Ovary (tissue), 9 donors: ENCODE measurements around the gene NEK11. TPM values are rescaled to one million over a fixed set of nuclear protein-coding genes. Genes with fewer than 3 reads are reported as not detected.

Experiments used
- DNase-seq, 5 donors: peaks; one replicate each; pipeline ENCODE4 v3.0.0-alpha.2; 2019 to 2020
- H3K27ac ChIP-seq, 2 donors: fragments of 200-600 bp; one replicate each; pipeline versions ENCODE4 v1.5.1 to v1.8.0; 2019 to 2022
- H3K27me3 ChIP-seq: fragments of 200-600 bp; one replicate; pipeline ENCODE4 v1.8.0; 2022
- H3K36me3 ChIP-seq: fragments of 200-600 bp; sonication (generic); one replicate; pipeline ENCODE4 v1.5.1; 2019
- H3K4me1 ChIP-seq: one replicate; pipeline ENCODE4 v1.8.1; 2013; ENCODE audit warnings: mild to moderate bottlenecking, moderate library complexity; ENCODE audit not compliant: insufficient read depth
- H3K4me3 ChIP-seq: fragments of 200-600 bp; sonication (generic); one replicate; pipeline ENCODE4 v1.5.1; 2017
- H3K9me3 ChIP-seq, 2 donors: fragments of 200-600 bp in 1 of 2; sonication (generic) in 1 of 2; one replicate each; pipeline versions ENCODE4 v1.5.1 to v1.8.1; 2013 to 2019; ENCODE audit warnings: mild to moderate bottlenecking in 1 of 2, moderate library complexity in 1 of 2
- EP300 ChIP-seq: sonication (generic); formaldehyde crosslinking; IDR thresholded peaks from one replicate; pipeline ENCODE4 v1.6.1; 2017; ENCODE audit warnings: antibody characterized with exemption
- POLR2A ChIP-seq: fragments of 450-650 bp; IDR thresholded peaks from one replicate; pipeline ENCODE4 v1.6.1; 2017; ENCODE audit warnings: antibody characterized with exemption, mild to moderate bottlenecking, moderate library complexity
- WGBS, 3 donors: extraction: QIAGEN DNeasy Blood & Tissue Kit in 1 of 3; methylation state at CpG; one replicate each; pipeline versions ENCODE4 v1.1.5 to v1.1.7; 2013 to 2017; 5-methylcytosine and 5-hydroxymethylcytosine counted together
- intact Hi-C, 4 donors: fragments of 100-400 bp; cut with DNase I; formaldehyde crosslinking; loops; one replicate each; pipeline versions ENCODE4 v1.11.0 to v1.15.1; 2022 to 2023
- polyA plus RNA-seq, 2 donors: library from polyadenylated mRNA; stranded (reverse); fragments of 200-250 nt in 1 of 2; fragments of 350-450 nt in 1 of 2; fragmentation: Illumina TruSeq in 1 of 2; extraction: RNeasy Lipid Tissue Mini Kit (QIAGEN cat#74804) in 1 of 2; gene quantifications; one replicate each; pipeline ENCODE4 v1.2.3, GENCODE V29; 2013 to 2014
- total RNA-seq, 7 donors: library from RNA; depleted of rRNA in 2 of 7; stranded (reverse); fragments of >200 nt in 2 of 7; fragmentation: NEBNext Ultra II Directional in 3 of 7; extraction: Animal tissue kit (Norgen Biotek cat#: 25700) in 3 of 7; gene quantifications; one replicate each; pipeline versions ENCODE4 v1.1.0 to v1.2.4, GENCODE V29; 2016 to 2023
- TF ChIP-seq, protein P1 (sequence below), 3 donors: fragments of 450-650 bp in 2 of 3; fragments of 200-600 bp in 1 of 3; IDR thresholded peaks; one replicate each; pipeline versions ENCODE4 v1.5.1 to v1.8.0; 2016 to 2022; ENCODE audit warnings: antibody characterized with exemption in 3 of 3, mild to moderate bottlenecking in 1 of 3
- donor health status: DM: no; HTN: no; CAD: no; lungs with moderate emphysema.
- donor health status: DM: no; HTN: no; CAD: no.
- donor health status: Bipolar disorder and iron deficiency.
- donor health status: DM: yes; HTN: yes; CAD: no.
- donor health status: DM: no; HTN: no; CAD: no.
- donor health status: DM: yes; HTN: yes; CAD: no.

NEK11 gene
- total and polyA plus RNA-seq, 9 donors: 4.9 to 37.3 (median 10.7) TPM

DNA sequence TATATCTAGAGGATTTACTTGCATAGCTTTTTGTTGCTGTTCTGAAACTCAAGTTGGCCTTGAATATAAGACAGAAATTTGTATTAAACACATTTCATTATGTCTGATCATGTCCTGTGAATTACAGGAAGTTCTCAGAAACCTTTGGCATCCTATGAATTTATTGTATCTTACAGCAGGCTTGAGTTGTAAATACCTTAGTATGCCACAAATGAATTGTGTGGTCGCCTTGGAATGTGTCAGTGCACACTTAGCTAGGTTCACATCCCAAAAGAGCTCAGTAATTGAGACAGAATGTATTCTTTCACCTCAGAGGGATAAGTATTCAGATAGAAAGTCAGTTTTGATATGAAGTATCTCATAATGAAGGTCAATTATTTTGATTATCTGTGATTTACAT is 83.4 kb downstream of the NEK11 start:
- Histone ChIP-seq H3K36me3 (no peaks in the 10 kb centered on the region), H3K4me1 (no peaks in the 10 kb centered on the region), H3K4me3 (no peak overlapping the region), H3K9me3 (no peaks in the 10 kb centered on the region), H3K27ac (no peak overlapping the region), H3K27me3 (no peaks in the 10 kb centered on the region)
- intact Hi-C loops: no loop called here
- no peak for DNase-seq
- WGBS, 3 donors: 83 to 94% (median 91%) methylated on average over 1 of the region's 1 CpG
- TF ChIP-seq EP300: no peak
- no peak for TF ChIP-seq POLR2A
- TF ChIP-seq, protein P1, sequence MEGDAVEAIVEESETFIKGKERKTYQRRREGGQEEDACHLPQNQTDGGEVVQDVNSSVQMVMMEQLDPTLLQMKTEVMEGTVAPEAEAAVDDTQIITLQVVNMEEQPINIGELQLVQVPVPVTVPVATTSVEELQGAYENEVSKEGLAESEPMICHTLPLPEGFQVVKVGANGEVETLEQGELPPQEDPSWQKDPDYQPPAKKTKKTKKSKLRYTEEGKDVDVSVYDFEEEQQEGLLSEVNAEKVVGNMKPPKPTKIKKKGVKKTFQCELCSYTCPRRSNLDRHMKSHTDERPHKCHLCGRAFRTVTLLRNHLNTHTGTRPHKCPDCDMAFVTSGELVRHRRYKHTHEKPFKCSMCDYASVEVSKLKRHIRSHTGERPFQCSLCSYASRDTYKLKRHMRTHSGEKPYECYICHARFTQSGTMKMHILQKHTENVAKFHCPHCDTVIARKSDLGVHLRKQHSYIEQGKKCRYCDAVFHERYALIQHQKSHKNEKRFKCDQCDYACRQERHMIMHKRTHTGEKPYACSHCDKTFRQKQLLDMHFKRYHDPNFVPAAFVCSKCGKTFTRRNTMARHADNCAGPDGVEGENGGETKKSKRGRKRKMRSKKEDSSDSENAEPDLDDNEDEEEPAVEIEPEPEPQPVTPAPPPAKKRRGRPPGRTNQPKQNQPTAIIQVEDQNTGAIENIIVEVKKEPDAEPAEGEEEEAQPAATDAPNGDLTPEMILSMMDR (IDR thresholded peaks at IDR 0.05): no peak

DNA sequence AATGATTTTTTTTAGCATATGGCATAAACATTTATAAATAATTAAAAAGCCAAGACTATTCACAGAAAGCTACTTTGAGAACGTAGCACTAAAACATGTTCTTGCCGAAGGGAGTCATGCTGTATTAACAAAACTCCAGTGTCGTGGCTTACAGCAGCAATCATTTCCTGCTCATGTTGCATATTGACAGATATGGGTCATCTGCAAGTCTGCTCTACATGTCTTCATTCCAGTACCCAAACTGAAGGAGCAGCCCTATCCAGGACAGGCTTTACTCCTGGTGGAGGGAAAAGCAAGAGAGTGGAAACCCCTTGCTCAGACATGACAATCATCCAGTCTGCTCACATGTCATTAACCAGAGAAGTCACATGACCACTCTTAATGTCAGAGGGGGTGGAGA is 87.6 kb downstream of the NEK11 start:
- Histone ChIP-seq H3K27ac (no peak overlapping the region), H3K4me1 (no peaks in the 10 kb centered on the region), H3K27me3 (no peaks in the 10 kb centered on the region), H3K36me3 (no peaks in the 10 kb centered on the region), H3K9me3 (no peaks in the 10 kb centered on the region), H3K4me3 (no peak overlapping the region)
- no peak for TF ChIP-seq POLR2A
- no peak for TF ChIP-seq EP300
- intact Hi-C loops: no loop called here
- WGBS, 3 donors: 34 to 55% (median 43%) methylated on average over 3 of the region's 3 CpGs
- DNase-seq: no peak

- Histone ChIP-seq H3K27me3 (no peaks in the 10 kb centered on the region), H3K36me3 (no peaks in the 10 kb centered on the region), H3K4me3 (no peak overlapping the region), H3K9me3 (no peaks in the 10 kb centered on the region), H3K4me1 (no peaks in the 10 kb centered on the region), H3K27ac (no peak overlapping the region)
- intact Hi-C loops: no loop called here
- no peak for TF ChIP-seq EP300
- TF ChIP-seq POLR2A: no peak
- TF ChIP-seq, protein P1 (IDR thresholded peaks at IDR 0.05): no peak
- DNase-seq: no peak
Observed at GRCh38 chr3:131125684-131126083, 99.0 kb downstream of the NEK11 start.

- Histone ChIP-seq H3K4me3 (no peak overlapping the region), H3K36me3 (no peaks in the 10 kb centered on the region), H3K9me3 (no peaks in the 10 kb centered on the region), H3K27ac (no peak overlapping the region), H3K4me1 (no peaks in the 10 kb centered on the region), H3K27me3 (no peaks in the 10 kb centered on the region)
- intact Hi-C loops: no loop called here
- TF ChIP-seq EP300 (no peak), POLR2A (no peak)
- TF ChIP-seq, protein P1 (IDR thresholded peaks at IDR 0.05): no peak
- no peak for DNase-seq
- 94 to 97% (median 96%) methylated on average over 1 of the region's 1 CpG for WGBS, 3 donors
Observed at GRCh38 chr3:131140891-131141290, 114.2 kb downstream of the NEK11 start.

GRCh38 chr3:131141770-131142169 is 115.1 kb downstream of the NEK11 start:
- TF ChIP-seq, protein P1 (IDR thresholded peaks at IDR 0.05): no peak
- no peak for TF ChIP-seq POLR2A
- no peak for TF ChIP-seq EP300
- Histone ChIP-seq H3K27ac (no peak overlapping the region), H3K4me1 (no peaks in the 10 kb centered on the region), H3K4me3 (no peak overlapping the region), H3K9me3 (no peaks in the 10 kb centered on the region), H3K36me3 (no peaks in the 10 kb centered on the region), H3K27me3 (no peaks in the 10 kb centered on the region)
- 98 to 100% (median 98%) methylated on average over 2 of the region's 2 CpGs for WGBS, 3 donors
- intact Hi-C loops: no loop called here
- no peak for DNase-seq
